Mammary epithelial cell (primary cell): ENCODE measurements around the gene KCNJ6.

Experiments
- CTCF ChIP-seq, 2 donors: IDR thresholded peaks in 1 of 2; conservative IDR thresholded peaks in 1 of 2; 2 replicates each; pipeline ENCODE4 v1.5.1; 2011 to 2012; ENCODE audit warnings: inconsistent platforms in 2 of 2, low read length in 2 of 2, mild to moderate bottlenecking in 2 of 2, control low read depth in 1 of 2, low read depth in 1 of 2; ENCODE audit not compliant: insufficient read depth in 1 of 2; ENCODE audit errors: extremely low read depth in 1 of 2
- EZH2 ChIP-seq: IDR thresholded peaks from 2 replicates; pipeline ENCODE4 v1.6.1; 2012; ENCODE audit warnings: low read length, inconsistent platforms, borderline replicate concordance

- TF ChIP-seq CTCF (conservative IDR thresholded peaks at IDR 0.05 in 1 of 2, IDR thresholded peaks at IDR 0.05 in 1 of 2; ENCODE audit: extremely low read depth in 1 of 2, insufficient read depth in 1 of 2, low read depth in 1 of 2, low read length in 2 of 2) (no peak), EZH2 (no peak)
These were observed 341.9 kb downstream of the KCNJ6 start for GRCh38 chr21:37574316-37574715.
